Calu3 (cell line): ENCODE measurements around the gene DZANK1. TPM values are rescaled to one million over a fixed set of nuclear protein-coding genes. Genes with fewer than 3 reads are reported as not detected.

Experiments
- BruUV-seq: library from RNA; stranded (reverse); fragments of 400-500 nt; replicated peaks from 2 replicates; lab custom pipeline; 2021; lab: Mats Ljungman, UMichigan
- CTCF ChIA-PET: fragments of 300-600 bp; sonication (Branson Sonifier 250); formaldehyde crosslinking; loops from one replicate; lab custom pipeline; 2022; ENCODE audit warnings: antibody characterized with exemption; lab: Charles Lee
- DNase-seq: peaks from one replicate; pipeline ENCODE4 v3.0.0; 2022
- H3K27ac Mint-ChIP-seq: one replicate; pipeline ENCODE4 v1.8.0; 2022; ENCODE audit warnings: mixed read lengths; ENCODE audit not compliant: unreplicated experiment
- H3K27me3 Mint-ChIP-seq: one replicate; pipeline ENCODE4 v1.8.0; 2022; ENCODE audit warnings: mixed read lengths; ENCODE audit not compliant: unreplicated experiment
- H3K36me3 Mint-ChIP-seq: one replicate; pipeline ENCODE4 v1.8.0; 2022; ENCODE audit warnings: mild to moderate bottlenecking, moderate library complexity, mixed read lengths; ENCODE audit not compliant: insufficient read depth, unreplicated experiment
- H3K4me1 Mint-ChIP-seq: one replicate; pipeline ENCODE4 v1.8.0; 2022; ENCODE audit warnings: mild to moderate bottlenecking, low read depth, mixed read lengths; ENCODE audit not compliant: unreplicated experiment
- H3K4me3 Mint-ChIP-seq: one replicate; pipeline ENCODE4 v1.8.0; 2022; ENCODE audit warnings: mild to moderate bottlenecking, low read depth, moderate library complexity, mixed read lengths; ENCODE audit not compliant: unreplicated experiment
- H3K9me3 Mint-ChIP-seq: one replicate; pipeline ENCODE4 v1.8.0; 2022; ENCODE audit warnings: low read depth, mixed read lengths; ENCODE audit not compliant: unreplicated experiment
- CTCF ChIP-seq: fragments of 200-600 bp; IDR thresholded peaks from one replicate; pipeline ENCODE4 v1.8.0; 2022; ENCODE audit warnings: antibody characterized with exemption; ENCODE audit not compliant: unreplicated experiment
- intact Hi-C: fragments of 100-400 bp; cut with micrococcal nuclease; formaldehyde crosslinking; loops from one replicate; pipeline ENCODE4 v1.10.0; 2022; ENCODE audit not compliant: unreplicated experiment
- total RNA-seq: library from RNA; stranded (reverse); gene quantifications from 2 replicates; pipeline ENCODE4 v1.2.3, GENCODE V29; 2022

DZANK1 gene
- total RNA-seq, 1 experiment from 2014 or later, result 1.0 TPM

GRCh38 chr20:18412221-18412901, 54.5 kb downstream of the DZANK1 start:
- intact Hi-C loops, result loop anchor here (10.0 kb wide), 1 partner anchor 52 kb away; the partner anchor contains the start of genes DZANK1 and POLR3F
- no TSS peak for BruUV-seq
- no peak overlapping the region for H3K4me3 Mint-ChIP-seq
- no peaks in the 10 kb centered on the region for H3K36me3 Mint-ChIP-seq
- CTCF ChIA-PET, result interaction anchor here (0.6 kb wide), 1 partner anchor 21 kb away, joined by 3 read pairs; no protein-coding TSS in a partner anchor
- no peak for TF ChIP-seq CTCF
- no peaks in the 10 kb centered on the region for H3K4me1 Mint-ChIP-seq
- no peak overlapping the region for H3K27ac Mint-ChIP-seq
- no peaks in the 10 kb centered on the region for H3K9me3 Mint-ChIP-seq
- DNase-seq, result no peak
- H3K27me3 Mint-ChIP-seq, result no peaks in the 10 kb centered on the region

GRCh38 chr20:18405826-18406225, 61.0 kb downstream of the DZANK1 start:
- DNase-seq, result no peak
- no peaks in the 10 kb centered on the region for H3K9me3 Mint-ChIP-seq
- no peaks in the 10 kb centered on the region for H3K27me3 Mint-ChIP-seq
- CTCF ChIA-PET, result no interaction called here
- no TSS peak for BruUV-seq
- H3K4me3 Mint-ChIP-seq, result no peak overlapping the region
- no peak overlapping the region for H3K27ac Mint-ChIP-seq
- H3K4me1 Mint-ChIP-seq, result no peaks in the 10 kb centered on the region
- no peak for TF ChIP-seq CTCF
- intact Hi-C loops, result no loop called here
- no peaks in the 10 kb centered on the region for H3K36me3 Mint-ChIP-seq

- no peak overlapping the region for H3K27ac Mint-ChIP-seq
- no peak overlapping the region for H3K4me3 Mint-ChIP-seq
- no peaks in the 10 kb centered on the region for H3K9me3 Mint-ChIP-seq
- H3K36me3 Mint-ChIP-seq, result no peaks in the 10 kb centered on the region
- TF ChIP-seq CTCF, result no peak
- no peak for DNase-seq
- no peaks in the 10 kb centered on the region for H3K27me3 Mint-ChIP-seq
- CTCF ChIA-PET, result no interaction called here
- H3K4me1 Mint-ChIP-seq, result no peaks in the 10 kb centered on the region
- intact Hi-C loops, result no loop called here
- BruUV-seq, result no TSS peak
These were observed 62.7 kb downstream of the DZANK1 start for GRCh38 chr20:18404172-18404571.

- no peak for DNase-seq
- H3K27me3 Mint-ChIP-seq, result no peaks in the 10 kb centered on the region
- no peaks in the 10 kb centered on the region for H3K36me3 Mint-ChIP-seq
- intact Hi-C loops, result no loop called here
- no peak overlapping the region for H3K27ac Mint-ChIP-seq
- BruUV-seq, result no TSS peak
- no peak for TF ChIP-seq CTCF
- no peaks in the 10 kb centered on the region for H3K4me1 Mint-ChIP-seq
- no peaks in the 10 kb centered on the region for H3K9me3 Mint-ChIP-seq
- H3K4me3 Mint-ChIP-seq, result no peak overlapping the region
- CTCF ChIA-PET, result no interaction called here
These were observed 63.6 kb downstream of the DZANK1 start for GRCh38 chr20:18403269-18403668.
